ENCODE data around the gene ASPG.

Gene ASPG

DNA sequence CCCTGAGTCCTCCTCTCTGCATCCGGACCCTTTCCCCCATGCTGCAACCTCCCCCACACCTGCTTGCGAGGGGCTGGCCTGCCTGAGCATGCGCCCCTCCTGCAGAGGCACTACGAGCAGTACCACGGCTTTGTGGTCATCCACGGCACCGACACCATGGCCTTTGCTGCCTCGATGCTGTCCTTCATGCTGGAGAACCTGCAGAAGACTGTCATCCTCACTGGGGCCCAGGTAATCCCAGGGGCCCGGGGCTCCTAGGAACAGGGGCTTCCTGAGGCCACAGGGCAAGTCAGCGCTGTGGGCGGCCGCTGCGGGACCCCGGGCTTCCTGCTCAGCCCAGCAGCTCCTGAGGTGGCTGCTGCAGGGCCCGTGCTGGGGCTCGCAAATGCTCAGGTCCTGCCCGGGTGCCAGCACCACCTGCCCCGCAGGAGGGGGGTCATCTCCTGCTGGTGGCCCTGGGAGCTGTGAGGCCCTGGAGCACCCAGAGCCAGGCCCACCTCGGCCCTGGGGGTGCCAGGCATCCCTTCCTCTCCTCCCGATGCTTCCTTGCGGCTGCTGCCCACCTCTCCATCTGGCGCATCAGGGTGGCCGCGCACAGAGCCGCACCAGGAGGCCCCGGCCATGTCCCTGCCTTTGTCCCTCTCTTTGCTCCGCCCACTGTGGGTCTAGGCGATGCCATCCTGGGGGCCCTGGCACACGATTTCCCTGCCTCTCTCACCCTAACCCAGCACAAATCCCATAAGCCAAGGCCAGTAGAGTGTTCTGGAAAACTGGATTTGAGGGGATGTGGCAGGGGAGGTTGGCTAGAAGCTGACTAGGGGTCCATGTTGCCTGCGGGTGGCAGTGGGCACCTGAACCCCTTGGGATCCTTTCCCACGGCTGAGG lies 10.2 kb downstream of the ASPG start:
- Histone ChIP-seq H3K27me3 (replicated peaks; ENCODE audit: control insufficient read depth, insufficient read depth, low read length) (no peaks in the 10 kb centered on the region), H3K4me3 (replicated peaks; ENCODE audit: low read depth, low read length) (no peak overlapping the region), H3K36me3 (ENCODE audit: control insufficient read depth, insufficient read depth, low read length) (no peaks in the 10 kb centered on the region)
- TF ChIP-seq, protein P1, sequence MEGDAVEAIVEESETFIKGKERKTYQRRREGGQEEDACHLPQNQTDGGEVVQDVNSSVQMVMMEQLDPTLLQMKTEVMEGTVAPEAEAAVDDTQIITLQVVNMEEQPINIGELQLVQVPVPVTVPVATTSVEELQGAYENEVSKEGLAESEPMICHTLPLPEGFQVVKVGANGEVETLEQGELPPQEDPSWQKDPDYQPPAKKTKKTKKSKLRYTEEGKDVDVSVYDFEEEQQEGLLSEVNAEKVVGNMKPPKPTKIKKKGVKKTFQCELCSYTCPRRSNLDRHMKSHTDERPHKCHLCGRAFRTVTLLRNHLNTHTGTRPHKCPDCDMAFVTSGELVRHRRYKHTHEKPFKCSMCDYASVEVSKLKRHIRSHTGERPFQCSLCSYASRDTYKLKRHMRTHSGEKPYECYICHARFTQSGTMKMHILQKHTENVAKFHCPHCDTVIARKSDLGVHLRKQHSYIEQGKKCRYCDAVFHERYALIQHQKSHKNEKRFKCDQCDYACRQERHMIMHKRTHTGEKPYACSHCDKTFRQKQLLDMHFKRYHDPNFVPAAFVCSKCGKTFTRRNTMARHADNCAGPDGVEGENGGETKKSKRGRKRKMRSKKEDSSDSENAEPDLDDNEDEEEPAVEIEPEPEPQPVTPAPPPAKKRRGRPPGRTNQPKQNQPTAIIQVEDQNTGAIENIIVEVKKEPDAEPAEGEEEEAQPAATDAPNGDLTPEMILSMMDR (IDR thresholded peaks at IDR 0.05; ENCODE audit: insufficient read depth, low read length, poor library complexity, severe bottlenecking): no peak
- DNase-seq (ENCODE audit: extremely low read depth, insufficient read length): no peak

DNA sequence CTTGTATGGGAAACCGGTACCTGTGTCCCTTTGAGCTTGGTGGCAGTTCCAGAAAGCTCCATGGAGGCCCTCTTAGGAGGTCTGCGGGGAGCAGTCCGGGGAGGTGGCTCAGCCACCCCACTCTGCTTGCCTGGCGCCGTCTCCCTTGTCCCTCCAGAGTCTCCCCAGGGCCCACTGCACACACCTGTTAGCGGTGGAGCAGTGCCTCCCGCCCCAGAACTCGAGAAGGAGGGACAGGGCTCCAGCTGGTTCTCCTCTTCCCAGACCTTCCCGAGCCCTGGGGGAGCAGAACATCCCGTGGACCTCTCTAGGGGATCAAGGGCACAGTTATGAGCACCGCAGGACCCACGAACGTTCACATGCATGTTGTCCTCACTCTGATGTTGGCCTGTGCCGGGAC lies 10.8 kb downstream of the ASPG start:
- DNase-seq (ENCODE audit: extremely low read depth, insufficient read length): no peak
- TF ChIP-seq, protein P1 (IDR thresholded peaks at IDR 0.05; ENCODE audit: insufficient read depth, low read length, poor library complexity, severe bottlenecking): no peak
- Histone ChIP-seq H3K36me3 (ENCODE audit: control insufficient read depth, insufficient read depth, low read length) (no peaks in the 10 kb centered on the region), H3K4me3 (replicated peaks; ENCODE audit: low read depth, low read length) (no peak overlapping the region), H3K27me3 (replicated peaks; ENCODE audit: control insufficient read depth, insufficient read depth, low read length) (no peaks in the 10 kb centered on the region)

DNA sequence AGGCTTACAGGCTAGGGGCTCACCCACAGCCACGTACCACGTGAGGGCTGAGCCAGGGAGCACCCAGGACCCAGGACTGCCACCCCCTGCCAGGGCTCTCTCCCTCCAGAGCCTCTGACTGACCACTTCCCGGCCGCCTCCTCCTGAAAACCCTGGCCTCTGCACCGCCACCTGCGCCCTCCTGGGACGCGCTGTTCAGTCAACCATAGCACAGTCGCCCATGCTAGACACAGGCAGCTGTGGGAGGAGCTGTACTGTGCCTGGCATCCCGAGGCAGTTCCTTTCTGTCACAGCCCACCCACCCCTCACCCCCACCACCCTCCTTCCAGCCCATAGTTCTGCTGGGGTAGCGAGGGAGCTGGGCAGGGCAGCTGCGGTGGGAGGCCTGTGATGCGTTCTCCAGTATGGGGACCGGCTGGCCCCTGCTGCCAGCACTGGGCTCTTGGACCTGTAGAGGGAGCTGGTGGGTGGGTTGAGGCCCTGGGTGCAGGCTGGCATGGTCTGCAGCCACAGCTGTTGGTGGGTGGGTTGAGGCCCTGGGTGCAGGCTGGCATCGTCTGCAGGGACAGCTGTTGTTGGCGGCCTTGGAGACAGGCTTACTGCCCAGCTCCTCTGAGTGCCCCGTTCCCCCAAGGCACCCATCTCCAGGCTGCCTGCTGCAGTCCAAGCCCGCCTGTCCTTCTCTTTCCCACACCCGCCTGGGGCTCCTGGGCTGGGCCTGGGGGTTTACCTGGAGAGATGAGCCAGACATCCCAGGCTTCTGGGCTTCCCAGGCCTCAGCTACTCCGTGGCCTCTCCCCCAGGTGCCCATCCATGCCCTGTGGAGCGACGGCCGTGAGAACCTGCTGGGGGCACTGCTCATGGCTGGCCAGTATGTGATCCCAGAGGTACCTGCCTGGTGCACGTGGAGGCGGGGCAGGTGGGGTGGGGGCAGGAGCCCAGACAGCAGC lies 11.5 kb downstream of the ASPG start:
- TF ChIP-seq, protein P1 (IDR thresholded peaks at IDR 0.05; ENCODE audit: insufficient read depth, low read length, poor library complexity, severe bottlenecking): no peak
- Histone ChIP-seq H3K27me3 (replicated peaks; ENCODE audit: control insufficient read depth, insufficient read depth, low read length) (no peaks in the 10 kb centered on the region), H3K36me3 (ENCODE audit: control insufficient read depth, insufficient read depth, low read length) (no peaks in the 10 kb centered on the region), H3K4me3 (replicated peaks; ENCODE audit: low read depth, low read length) (no peak overlapping the region)
- DNase-seq (ENCODE audit: extremely low read depth, insufficient read length): no peak

DNA sequence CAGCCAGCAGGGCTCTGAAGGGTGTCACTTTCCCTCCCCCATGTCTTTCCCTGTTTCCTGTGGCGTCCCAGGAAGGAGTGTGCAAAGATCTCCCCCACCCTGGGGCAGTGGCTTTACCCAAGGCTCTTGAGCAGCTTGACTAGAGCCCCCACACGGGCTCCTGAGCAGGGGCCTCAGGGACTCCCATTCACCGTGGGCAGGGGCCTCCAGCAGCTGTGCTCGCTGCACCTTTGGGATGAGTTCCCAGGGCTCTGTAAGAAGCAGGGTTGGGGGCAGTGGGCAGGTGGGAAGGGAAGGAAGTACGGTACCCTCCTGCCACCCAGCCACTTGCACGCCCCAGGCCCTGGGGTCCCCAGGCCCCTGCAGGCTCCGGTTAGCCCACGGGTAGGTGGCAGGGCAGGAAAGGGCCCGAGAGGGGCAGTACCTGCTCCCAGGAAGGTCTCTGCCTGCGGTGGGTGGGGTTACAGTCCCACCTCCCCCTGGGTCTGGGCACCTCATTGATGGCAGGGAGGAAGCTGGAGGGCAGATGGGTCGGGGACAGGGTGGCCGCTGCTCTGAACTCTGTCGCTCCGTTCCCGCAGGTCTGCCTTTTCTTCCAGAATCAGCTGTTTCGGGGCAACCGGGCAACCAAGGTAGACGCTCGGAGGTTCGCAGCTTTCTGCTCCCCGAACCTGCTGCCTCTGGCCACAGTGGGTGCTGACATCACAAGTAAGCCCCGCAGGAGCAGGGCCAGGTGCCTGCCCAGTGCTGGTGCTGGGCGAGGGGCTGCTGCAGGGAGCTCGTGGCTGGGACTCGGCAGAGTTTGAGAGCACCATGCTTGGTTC lies 13.0 kb downstream of the ASPG start:
- H3K27me3 ChIP-seq (replicated peaks; ENCODE audit: control insufficient read depth, insufficient read depth, low read length): no peaks in the 10 kb centered on the region
- no peak for DNase-seq (ENCODE audit: extremely low read depth, insufficient read length)
- TF ChIP-seq, protein P1 (IDR thresholded peaks at IDR 0.05; ENCODE audit: insufficient read depth, low read length, poor library complexity, severe bottlenecking): no peak
- no peaks in the 10 kb centered on the region for H3K36me3 ChIP-seq (ENCODE audit: control insufficient read depth, insufficient read depth, low read length)
- no peak overlapping the region for H3K4me3 ChIP-seq (replicated peaks; ENCODE audit: low read depth, low read length)
